ENCODE data around the gene ZMIZ1.

ZMIZ1 gene

DNA sequence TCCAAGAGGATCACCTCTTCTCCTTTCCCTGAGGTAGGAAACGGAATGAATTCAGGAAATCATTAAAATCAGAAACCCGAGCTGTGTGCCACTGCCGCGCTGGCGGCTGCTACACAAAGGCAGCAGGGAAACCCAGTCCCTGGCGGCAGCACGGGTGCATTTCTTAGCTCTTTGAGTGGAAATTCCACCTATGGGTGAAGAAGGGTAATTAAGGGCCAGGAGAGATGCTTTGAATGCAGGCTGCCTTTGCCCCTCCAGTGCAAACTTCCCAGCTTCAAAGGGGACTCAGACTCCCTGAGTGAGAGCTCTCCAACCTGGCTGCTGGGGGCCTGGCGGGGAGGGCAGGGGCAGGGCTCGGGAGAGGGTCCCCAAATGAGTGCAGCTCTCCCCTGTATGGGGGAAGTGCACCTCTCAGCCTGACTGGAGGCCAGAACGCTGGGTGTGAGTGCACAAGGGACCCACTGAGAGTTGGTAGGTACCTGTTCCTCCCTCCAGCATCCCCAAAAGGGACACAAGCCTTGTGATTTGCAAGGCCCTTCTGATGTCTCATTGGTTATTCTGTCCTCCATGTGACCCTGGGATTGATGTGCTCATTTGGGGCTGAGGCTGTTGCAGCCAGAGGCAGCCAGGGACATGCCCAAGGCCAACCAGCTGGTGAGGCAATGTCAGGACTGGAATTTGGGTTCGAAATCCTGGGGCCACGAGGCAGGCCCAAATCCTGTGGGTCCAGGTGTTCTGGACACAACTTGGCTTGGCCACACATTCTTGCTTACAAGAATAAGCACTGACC is 16.3 kb upstream of the ZMIZ1 start:
- DNase-seq, result no peak

GRCh38 chr10:79053081-79053434 is 15.7 kb upstream of the ZMIZ1 start:
- DNase-seq, result no peak

GRCh38 chr10:79053481-79054202 is 15.1 kb upstream of the ZMIZ1 start:
- DNase-seq, result no peak

GRCh38 chr10:79054203-79055099 is 14.3 kb upstream of the ZMIZ1 start:
- DNase-seq, result no peak

- no peak for DNase-seq
These were observed 13.5 kb upstream of the ZMIZ1 start for GRCh38 chr10:79055100-79055782.

DNA sequence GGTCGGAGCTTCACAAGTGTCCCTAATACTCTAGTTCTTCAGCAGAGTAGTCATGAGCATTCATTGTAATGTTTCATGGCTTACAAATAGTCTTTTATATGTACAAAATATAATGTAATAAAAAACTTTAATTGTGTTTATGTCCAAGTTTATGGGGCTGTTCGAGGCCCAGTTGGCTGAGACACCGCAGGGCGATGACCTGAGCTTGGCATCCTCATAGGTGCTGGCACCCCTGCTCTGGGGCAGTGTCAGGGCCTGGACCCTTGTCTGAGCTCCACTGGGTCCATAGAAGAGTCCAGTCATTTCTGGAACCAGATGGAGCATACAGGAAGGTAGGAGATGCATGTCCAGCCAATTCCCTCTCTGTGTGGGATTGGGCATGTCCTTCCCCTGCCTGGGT is 12.9 kb upstream of the ZMIZ1 start:
- no peak for DNase-seq

DNA sequence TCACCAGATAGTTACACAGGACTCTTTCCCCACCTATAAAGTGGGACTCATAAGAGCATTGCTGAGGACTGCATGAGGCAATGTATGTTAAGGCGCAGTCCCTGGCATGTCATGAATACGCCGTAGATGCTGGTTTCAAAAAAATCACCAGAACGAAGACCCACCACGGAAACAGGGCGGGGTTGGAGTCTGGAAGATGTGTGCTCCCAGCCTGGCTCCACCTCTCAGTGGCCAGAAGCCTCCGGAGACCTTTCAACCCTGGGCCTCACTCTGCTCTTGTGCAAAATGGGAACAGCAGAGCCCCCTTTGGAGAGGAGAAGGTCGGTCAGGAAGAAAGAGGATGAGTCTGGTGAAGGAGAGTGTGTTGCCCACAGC is 12.4 kb upstream of the ZMIZ1 start:
- DNase-seq, result no peak

DNA sequence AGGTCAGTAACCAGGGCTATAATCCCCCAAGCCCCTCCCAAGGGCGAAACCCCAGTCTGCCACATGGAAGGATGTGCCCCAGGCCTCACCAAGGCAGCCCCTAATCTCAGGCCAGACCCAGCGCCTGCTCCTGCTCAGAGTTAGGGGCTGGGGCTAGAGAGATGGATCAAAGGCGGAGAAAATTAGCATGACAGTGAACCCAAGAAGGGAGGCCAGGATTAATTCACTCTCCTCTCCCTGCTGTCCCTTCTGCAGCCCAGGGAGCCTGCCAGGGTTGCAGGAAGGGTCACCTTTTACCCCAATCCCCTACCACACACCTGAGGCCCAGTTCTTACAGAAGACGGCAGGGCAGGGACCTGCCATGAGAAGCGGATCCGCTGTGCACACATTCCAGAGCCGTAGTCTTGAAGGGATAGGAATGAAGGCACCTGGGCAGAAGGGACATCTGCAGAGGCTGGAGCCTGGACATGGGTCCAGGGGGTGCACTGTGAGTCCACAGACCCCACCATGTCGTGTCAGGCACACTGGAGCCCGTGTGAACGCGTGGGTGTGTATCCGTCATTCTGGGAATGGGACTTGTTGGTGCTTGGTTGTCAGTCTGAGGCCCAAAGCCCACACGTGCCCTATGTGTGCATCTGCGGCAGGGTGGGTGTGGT is 11.9 kb upstream of the ZMIZ1 start:
- DNase-seq, result no peak

GRCh38 chr10:79057481-79058275 is 11.1 kb upstream of the ZMIZ1 start:
- no peak for DNase-seq

- no peak for DNase-seq
These were observed 9.6 kb upstream of the ZMIZ1 start for GRCh38 chr10:79058899-79059841.

- no peak for DNase-seq
These were observed 8.8 kb upstream of the ZMIZ1 start for GRCh38 chr10:79059859-79060379.

DNA sequence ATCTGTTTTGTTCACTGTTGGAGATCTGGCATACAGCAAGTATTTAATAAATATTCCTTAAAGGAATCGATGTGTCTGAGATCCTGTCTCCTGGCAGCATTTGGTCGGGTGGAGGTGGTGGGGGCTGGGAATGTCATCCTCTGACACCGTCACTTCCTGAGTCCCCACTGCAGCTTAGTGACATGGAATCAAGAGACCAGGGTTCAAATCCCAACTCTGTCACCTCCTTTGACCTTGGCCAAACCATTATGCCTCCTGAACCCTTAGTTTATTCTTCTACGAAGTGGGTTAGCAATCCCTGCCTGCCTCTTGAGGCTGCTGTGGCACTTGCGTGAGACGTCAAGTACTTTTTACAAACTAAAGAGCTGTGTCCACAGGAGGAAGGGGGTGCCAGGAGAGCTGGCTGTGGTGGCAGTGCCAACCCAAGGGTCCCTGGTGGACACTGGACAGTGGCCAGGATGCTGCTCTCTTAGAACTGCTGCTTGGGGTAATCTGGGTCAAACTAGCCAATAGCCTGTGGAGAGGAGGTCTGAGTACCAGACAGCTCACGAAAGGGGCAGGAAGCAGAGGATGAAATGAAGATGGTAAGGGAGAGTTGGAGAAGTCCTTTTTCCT is 8.0 kb upstream of the ZMIZ1 start:
- DNase-seq, result no peak

- no peak for DNase-seq
These were observed 7.1 kb upstream of the ZMIZ1 start for GRCh38 chr10:79061441-79062315.

DNA sequence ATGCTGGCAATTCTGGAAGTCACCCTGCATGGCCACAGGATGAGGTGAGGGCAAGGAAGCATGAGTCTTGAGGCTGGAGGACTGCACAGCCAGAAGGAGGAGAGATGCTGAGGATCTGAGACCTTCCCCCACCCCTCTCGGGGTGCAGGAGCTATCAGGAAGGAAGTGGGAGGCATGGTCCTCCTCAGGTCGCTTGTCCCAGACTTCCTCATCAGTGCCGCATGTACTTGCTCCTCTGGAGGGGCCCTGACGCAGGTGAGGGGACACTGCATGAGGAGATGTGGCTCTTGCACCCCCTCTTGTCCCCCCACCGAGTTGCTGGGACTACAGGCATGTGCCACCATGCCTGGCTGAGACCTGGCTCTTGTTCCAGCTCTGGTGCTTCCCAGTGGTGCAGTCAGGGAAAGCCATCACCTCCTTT is 5.7 kb upstream of the ZMIZ1 start:
- DNase-seq, result no peak

DNA sequence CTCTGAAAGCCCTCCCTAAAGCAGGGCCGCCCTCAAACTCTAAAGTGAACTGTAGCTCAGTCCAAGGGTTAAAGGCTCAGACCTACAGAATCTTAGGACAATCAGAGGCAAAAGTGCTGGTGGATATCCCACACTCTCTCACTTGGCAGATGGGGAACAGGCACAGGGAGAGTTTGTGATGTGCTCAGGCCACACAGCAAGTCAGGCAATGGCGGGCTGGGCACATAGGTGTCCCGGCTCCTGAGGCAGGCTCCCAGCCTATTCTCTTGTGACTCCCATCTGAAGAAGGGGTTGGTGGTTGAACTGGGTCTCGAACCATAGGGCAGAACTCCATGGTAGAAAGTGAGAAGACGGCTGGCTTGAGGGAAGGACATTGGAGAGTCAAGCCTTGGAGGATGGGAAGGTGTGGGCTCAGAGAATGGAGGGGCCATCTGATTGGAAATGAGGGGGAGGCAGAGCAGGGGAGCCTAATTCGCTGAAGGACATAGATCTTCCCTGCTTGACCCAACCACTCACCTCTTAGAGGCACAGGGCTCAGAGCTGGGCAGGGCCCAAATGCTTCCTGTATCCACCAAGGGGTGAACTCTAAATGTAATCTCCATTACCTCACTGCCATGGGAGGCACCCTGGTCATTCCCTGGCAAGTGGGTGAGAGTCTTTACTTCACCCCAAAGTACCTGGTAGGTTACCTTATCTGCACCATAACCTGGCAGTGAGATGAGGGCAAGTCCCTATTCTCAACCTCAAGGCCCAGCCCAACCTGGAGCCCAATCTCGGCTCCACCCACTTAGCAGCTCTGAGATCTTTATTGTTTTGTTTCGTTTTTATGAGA is 4.9 kb upstream of the ZMIZ1 start:
- DNase-seq, result no peak

DNA sequence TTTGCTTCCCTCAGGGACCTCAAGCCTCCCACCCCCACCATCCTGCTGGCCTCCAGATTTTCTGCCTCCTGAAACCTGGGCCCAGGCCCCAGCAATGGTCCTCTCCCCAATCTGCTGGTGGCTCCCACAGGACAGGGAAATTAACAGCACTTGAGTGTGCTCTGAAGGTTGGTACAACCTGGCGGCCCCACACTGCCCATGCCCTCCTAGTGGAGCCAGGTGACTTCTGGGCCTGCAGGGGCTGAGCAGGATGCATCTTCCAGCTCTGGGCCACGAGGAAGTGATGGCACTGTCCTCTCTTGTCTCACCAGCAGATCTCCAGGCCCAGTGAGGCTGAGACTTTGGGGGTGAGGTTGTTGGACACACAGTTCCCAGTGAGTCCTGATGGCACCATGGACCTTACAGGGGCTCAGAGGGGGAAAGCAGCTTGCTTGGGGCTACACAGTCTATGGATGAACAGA is 3.6 kb upstream of the ZMIZ1 start:
- no peak for DNase-seq

DNA sequence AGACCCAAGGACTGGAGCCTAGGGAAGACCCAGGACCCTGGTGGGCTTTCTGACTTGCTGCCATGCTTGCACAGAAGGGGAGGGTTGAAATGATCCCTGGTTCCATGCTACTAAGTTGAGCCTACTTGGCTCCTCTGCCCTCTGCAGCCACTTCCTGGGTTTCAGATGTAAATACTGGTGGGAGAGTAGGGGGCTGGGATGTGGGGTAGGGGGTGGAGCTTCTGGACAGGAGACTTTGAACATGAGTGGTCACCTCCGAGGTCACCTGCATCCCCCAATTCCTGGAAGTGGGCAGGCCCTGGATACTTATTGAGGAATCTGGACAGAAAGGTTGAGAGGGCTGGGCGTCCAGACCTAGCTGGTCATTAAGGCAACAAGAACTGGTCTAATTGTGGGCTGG is 2.9 kb upstream of the ZMIZ1 start:
- DNase-seq, result no peak
